ENCODE results near the gene TSPYL2. TPM values are rescaled to one million over a fixed set of nuclear protein-coding genes. Genes with fewer than 3 reads are reported as not detected.

The TSPYL2 gene
- 11.4 and 23.8 TPM in 2 replicates for total RNA-seq

GRCh38 chrX:53081925-53082772 is at the start of gene TSPYL2:
Gene TSPYL2, plus strand, starts transcription at chrX:53082367. Its CDS starts 132 bp downstream, at chrX:53082499.

GRCh38 chrX:53048169-53049126 is 33.7 kb upstream of the TSPYL2 start, which contains the start of gene GPR173:
Gene GPR173, plus strand, starts transcription at chrX:53048789. Its CDS starts 27,833 bp downstream, at chrX:53076622.

GRCh38 chrX:53093748-53094581 is 11.8 kb downstream of the TSPYL2 start, which contains the start of gene KANTR:
Gene KANTR, plus strand, starts transcription at chrX:53094142. Its CDS starts 30,131 bp downstream, at chrX:53124273.

Other genes with a start within 250 kb of the TSPYL2 start
- gene XAGE3, start 214.3 kb upstream of the TSPYL2 start, total RNA-seq, result not detected in 2 replicates
- gene FAM156B, start 185.0 kb upstream of the TSPYL2 start, total RNA-seq, result 18.3 and 22.0 TPM in 2 replicates
- gene FAM156A, start 123.8 kb upstream of the TSPYL2 start, total RNA-seq, result 11.5 and 14.3 TPM in 2 replicates
- gene GPR173, start 33.6 kb upstream of the TSPYL2 start, total RNA-seq, result 1.3 TPM in 2 replicates
- gene KANTR, start 11.8 kb downstream of the TSPYL2 start, total RNA-seq, result 1.3 and 2.8 TPM in 2 replicates
- 40.1 and 82.9 TPM in 2 replicates for gene KDM5C, start 142.8 kb downstream of the TSPYL2 start, total RNA-seq
- gene IQSEC2, start 199.2 kb downstream of the TSPYL2 start, total RNA-seq, result 7.2 and 7.9 TPM in 2 replicates

All from cardiac atrium fibroblast (primary cell).